Measurements from ENCODE around the gene CCNB1IP1.

DNA sequence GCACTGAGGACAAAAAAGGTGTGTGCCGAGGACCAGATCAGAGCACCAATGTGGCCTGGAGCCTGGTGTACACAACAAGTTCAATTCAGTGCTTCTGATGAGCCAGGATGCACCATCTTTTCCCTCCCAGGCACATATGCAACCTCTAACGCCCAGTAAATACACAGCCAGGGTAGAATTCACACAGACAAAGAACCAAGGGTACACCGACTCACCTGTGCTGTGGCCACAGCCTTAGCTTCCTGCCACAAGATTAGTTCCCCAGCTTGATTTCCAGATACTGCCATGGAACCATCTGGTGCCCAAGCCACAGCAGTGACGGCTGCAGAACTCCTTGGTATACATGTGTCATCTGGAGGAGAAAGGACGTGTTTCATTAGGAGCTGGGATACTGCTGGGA, 39.7 kb upstream of the CCNB1IP1 start:
- TF ChIP-seq POLR2AphosphoS5 (IDR thresholded peaks at IDR 0.05; ENCODE audit: borderline replicate concordance, low read depth, low read length) (no peak), EZH2 (IDR thresholded peaks at IDR 0.05) (no peak), FOXP2 (optimal IDR thresholded peaks at IDR 0.05; ENCODE audit: control extremely low read depth, extremely low read length, insufficient read depth) (no peak)
